SJSA1 (cell line): Measurements from ENCODE around the gene FBXO27. TPM values are rescaled to one million over a fixed set of nuclear protein-coding genes. Genes with fewer than 3 reads are reported as not detected.
"Not testable (repeated sequence)": the region's sequence is repeated elsewhere in the genome, so short reads cannot be mapped to it uniquely, and the experiment has no call there.

ENCODE experiments used
- DNase-seq, 2 experiments: peaks; one replicate each; pipeline ENCODE4 v3.0.0-alpha.2; 2015 to 2020; ENCODE audit warnings: low spot score in 2 of 2, low read depth in 1 of 2
- H3K27ac ChIP-seq: fragments of 250-450 bp; sonication (Bioruptor Pico); 2 replicates; pipeline ENCODE4 v1.5.1; 2020; ENCODE audit warnings: mild to moderate bottlenecking, moderate library complexity
- H3K27me3 ChIP-seq: fragments of 250-450 bp; sonication (Bioruptor Pico); replicated peaks from 2 replicates; pipeline ENCODE4 v1.5.1; 2020; ENCODE audit warnings: mild to moderate bottlenecking, moderate library complexity
- H3K36me3 ChIP-seq: fragments of 250-450 bp; sonication (Bioruptor Pico); 2 replicates; pipeline ENCODE4 v1.5.1; 2020; ENCODE audit warnings: mild to moderate bottlenecking
- H3K4me1 ChIP-seq: fragments of 250-450 bp; sonication (Bioruptor Pico); replicated peaks from 2 replicates; pipeline ENCODE4 v1.6.1; 2021; ENCODE audit warnings: mild to moderate bottlenecking
- H3K4me3 ChIP-seq: fragments of 250-450 bp; sonication (Bioruptor Pico); 2 replicates; pipeline ENCODE4 v1.5.1; 2020; ENCODE audit warnings: mild to moderate bottlenecking
- H3K9me3 ChIP-seq: fragments of 250-450 bp; sonication (Bioruptor Pico); replicated peaks from 2 replicates; pipeline ENCODE4 v1.5.1; 2020; ENCODE audit warnings: mild to moderate bottlenecking
- total RNA-seq: library from RNA; depleted of rRNA; stranded (reverse); fragments of >200 nt; shearing (Covaris generic); gene quantifications from 2 replicates; pipeline ENCODE4 v1.2.3, GENCODE V29; 2014

Gene FBXO27
- total RNA-seq, 1 experiment from 2014 or later, result 1.5 TPM

DNA sequence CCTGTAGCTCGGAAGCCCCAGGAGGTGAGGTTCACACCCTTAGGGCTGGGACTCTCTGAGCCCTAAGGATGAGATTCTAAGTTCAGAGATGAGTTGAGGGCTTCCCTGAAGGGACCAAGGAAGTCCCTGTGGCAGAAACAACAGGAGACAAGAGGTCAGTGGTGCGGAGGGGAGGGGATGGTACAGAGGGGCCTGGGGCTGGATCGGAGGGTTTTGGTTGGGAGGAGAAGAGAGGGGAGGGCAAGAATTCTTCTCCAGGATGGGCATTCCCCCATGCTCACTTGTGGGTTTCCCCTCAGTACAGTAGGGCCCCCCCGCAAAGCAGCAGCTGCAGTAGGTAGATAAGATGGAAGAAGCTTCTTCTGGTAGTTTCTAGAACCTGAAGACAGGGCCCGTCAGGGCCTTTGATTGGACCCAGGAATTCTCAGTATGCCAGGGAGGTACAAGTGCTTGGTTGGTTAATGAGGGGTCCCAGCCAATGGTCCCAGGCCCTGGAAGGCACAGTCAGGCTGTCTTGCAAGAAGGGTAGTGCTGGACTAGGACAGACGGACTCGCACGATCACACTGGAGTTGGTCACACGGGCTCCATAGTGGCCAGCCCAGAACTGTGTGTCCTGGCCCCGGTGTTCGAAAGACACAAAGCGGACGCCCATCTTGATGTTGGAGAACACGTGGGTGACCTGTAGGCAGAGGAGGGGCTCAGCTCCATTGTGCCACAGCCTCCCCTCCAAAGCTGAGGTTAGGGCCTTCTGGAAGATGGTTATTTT is 7.3 kb downstream of the FBXO27 start:
- Histone ChIP-seq H3K9me3 (no peaks in the 10 kb centered on the region), H3K36me3 (no peaks in the 10 kb centered on the region), H3K4me1 (no peaks in the 10 kb centered on the region), H3K27me3 (no peaks in the 10 kb centered on the region), H3K4me3 (no peak overlapping the region), H3K27ac (no peak overlapping the region)
- DNase-seq, result no peak

DNA sequence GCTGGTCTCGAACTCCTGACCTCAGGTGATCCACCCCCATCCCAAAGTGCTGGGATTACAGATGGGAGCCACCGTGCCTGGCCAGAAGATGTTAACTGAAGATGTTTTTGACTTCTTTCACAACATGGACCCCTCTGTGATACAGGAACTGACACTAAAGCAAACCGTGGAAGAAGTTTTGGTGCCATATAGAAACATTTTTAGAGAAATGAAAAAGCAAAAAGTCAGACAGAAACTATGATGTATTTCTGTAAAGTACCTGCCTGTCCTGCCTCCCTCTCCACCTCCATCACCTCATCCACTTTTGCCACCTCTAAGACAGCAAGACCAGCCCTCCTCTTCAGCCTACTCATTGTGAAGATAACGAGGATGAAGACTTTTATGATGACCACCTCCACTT is 11.3 kb downstream of the FBXO27 start:
- no peaks in the 10 kb centered on the region for H3K36me3 ChIP-seq
- H3K27me3 ChIP-seq, result peaks cover 4% of the 10 kb centered on the region; the same call in 1 of the 2 replicates
- no peak overlapping the region for H3K27ac ChIP-seq
- no peaks in the 10 kb centered on the region for H3K9me3 ChIP-seq
- DNase-seq, result no peak
- no peak overlapping the region for H3K4me3 ChIP-seq
- H3K4me1 ChIP-seq, result no peaks in the 10 kb centered on the region

DNA sequence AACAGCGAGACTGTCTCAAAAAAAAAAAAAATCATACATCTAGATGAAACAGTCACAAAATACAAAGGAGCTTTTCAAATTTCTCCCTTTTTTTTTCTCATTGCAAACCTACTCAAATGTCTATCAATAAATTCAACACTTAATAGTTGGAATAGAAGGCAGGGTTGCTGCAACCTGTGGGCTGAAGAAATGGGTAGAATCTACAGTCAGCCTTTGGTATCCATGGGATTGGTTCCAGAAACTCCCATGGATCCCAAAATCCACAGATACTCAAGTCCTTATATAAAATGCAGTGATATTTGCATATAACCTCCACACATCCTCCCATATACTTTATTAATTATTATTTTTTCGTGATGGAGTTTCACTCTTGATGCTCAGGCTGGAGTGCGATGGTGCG is 14.7 kb downstream of the FBXO27 start:
- no peaks in the 10 kb centered on the region for H3K36me3 ChIP-seq
- H3K27me3 ChIP-seq, result peaks cover 4% of the 10 kb centered on the region; the same call in 1 of the 2 replicates
- H3K9me3 ChIP-seq, result no peaks in the 10 kb centered on the region
- H3K27ac ChIP-seq, result no peak overlapping the region
- no peak for DNase-seq
- no peak overlapping the region for H3K4me3 ChIP-seq
- H3K4me1 ChIP-seq, result no peaks in the 10 kb centered on the region

DNA sequence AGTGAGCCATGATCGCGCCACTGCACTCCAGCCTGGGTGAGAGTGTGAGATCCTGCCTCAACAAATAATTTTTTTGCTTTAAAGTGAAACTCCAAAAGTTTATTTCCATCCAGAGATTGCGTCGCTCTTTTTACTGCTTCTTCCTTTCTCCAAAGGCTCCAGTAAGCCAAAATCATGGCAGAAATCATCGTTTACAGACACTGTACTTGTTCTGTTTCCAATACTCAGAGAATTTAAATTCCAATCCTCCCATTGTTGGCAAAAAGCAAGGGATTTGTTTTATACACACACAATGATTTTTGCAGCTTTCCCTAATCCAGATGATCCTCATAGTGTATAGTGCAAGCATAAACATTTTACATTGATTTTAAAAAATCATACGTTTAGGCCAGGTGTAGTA is 15.3 kb downstream of the FBXO27 start:
- H3K4me3 ChIP-seq, result no peak overlapping the region
- DNase-seq, result no peak
- H3K27ac ChIP-seq, result no peak overlapping the region

DNA sequence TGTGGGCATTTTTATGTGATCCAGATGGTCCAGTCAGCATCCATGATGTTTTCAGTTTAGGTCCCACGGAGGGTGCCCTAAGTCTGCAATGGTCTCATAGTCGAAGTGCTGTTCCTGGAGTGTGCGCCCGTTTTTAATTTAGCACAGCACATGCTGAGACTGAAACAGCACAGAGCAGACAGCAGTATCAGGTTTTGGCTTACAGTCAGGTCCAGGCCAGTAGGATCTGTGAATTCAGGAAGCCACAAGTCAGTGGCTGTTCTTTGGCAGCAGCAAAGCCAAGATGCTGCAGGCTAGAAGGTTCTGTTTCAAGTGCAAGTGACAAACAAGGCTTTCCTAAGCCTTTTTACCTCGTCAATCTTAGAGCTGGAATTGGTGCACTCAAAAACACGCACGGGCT is 18.3 kb downstream of the FBXO27 start:
- peaks cover 4% of the 10 kb centered on the region; the same call in 1 of the 2 replicates for H3K27me3 ChIP-seq
- H3K36me3 ChIP-seq, result no peaks in the 10 kb centered on the region
- H3K9me3 ChIP-seq, result no peaks in the 10 kb centered on the region; the same call in 1 of the 2 replicates
- H3K4me1 ChIP-seq, result no peaks in the 10 kb centered on the region
- no peak overlapping the region for H3K4me3 ChIP-seq
- no peak overlapping the region for H3K27ac ChIP-seq
- DNase-seq, result no peak

More for the DNA sequence above, 15.3 kb downstream of the FBXO27 start:
- Histone ChIP-seq H3K36me3 (no peaks in the 10 kb centered on the region), H3K27me3 (peaks cover 4% of the 10 kb centered on the region; the same call in 1 of the 2 replicates), H3K4me1 (no peaks in the 10 kb centered on the region), H3K9me3 (no peaks in the 10 kb centered on the region)

DNA sequence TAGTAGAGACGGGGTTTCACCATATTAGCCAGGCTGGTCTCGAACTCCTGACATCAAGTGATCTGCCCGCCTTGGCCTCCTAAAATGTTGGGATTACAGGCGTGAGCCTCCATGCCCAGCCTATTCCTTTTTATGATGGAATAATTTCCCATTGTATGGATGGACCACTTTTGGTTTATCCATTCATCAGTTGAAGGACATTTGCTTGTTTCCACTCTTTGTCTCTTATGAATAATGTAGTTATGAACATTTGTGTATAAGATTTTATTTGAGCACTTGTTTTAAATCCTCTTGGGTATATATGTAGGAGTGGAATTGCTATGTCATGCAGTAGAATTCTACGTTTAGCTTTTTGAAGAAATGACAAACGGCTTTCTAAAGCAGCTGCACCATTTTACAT is 23.3 kb downstream of the FBXO27 start:
- H3K4me3 ChIP-seq, result no peak overlapping the region
- H3K9me3 ChIP-seq, result no peaks in the 10 kb centered on the region; the same call in 1 of the 2 replicates
- H3K36me3 ChIP-seq, result no peaks in the 10 kb centered on the region
- no peaks in the 10 kb centered on the region for H3K4me1 ChIP-seq
- no peak for DNase-seq
- no peak overlapping the region for H3K27ac ChIP-seq
- no peaks in the 10 kb centered on the region; the same call in 1 of the 2 replicates for H3K27me3 ChIP-seq

DNA sequence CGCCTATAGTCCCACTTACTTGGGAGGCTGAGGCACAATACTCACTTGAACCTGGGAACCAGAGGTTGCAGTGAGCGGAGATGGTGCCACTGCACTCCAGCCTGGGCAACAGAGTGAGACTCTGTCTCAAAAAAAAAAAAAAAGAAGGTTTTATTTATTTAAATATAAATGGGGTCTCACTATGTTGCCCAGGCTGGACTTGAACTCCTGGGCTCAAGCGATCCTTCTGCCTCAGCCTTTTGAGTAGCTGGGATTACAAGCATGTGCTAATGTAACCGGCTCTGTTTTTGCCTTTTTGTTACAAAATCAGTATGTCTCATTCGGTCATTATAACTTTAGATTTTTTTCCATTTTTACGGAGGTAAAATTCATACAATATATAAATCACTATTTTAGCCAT is 24.2 kb downstream of the FBXO27 start:
- Histone ChIP-seq H3K27ac (no peak overlapping the region), H3K27me3 (no peaks in the 10 kb centered on the region; the same call in 1 of the 2 replicates), H3K36me3 (no peaks in the 10 kb centered on the region), H3K4me3 (no peak overlapping the region), H3K4me1 (no peaks in the 10 kb centered on the region), H3K9me3 (no peaks in the 10 kb centered on the region; the same call in 1 of the 2 replicates)
- DNase-seq, result no peak

DNA sequence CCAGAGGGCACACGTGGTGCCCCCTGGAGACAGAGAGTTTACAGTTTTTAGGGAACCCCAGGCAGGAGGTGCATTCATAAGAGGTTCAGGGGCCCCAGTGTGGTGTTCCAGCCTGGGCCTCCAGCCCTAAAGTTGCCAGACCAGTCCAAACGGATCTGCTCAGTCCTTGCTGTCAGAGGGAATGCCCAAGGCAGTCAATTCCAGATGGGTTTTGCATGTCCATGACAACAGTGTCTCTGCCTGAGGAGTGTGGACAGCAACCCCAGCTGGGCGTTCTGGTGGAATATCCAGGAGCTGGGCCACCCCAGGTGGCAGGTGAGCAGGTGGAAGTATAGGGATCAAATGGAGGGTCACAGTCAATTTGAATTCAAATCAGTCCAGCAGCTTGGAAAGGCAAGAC is 25.3 kb downstream of the FBXO27 start:
- Histone ChIP-seq H3K4me1 (no peaks in the 10 kb centered on the region), H3K27ac (no peak overlapping the region), H3K9me3 (no peaks in the 10 kb centered on the region; the same call in 1 of the 2 replicates), H3K27me3 (no peaks in the 10 kb centered on the region; the same call in 1 of the 2 replicates), H3K36me3 (no peaks in the 10 kb centered on the region), H3K4me3 (no peak overlapping the region)
- DNase-seq, result no peak

DNA sequence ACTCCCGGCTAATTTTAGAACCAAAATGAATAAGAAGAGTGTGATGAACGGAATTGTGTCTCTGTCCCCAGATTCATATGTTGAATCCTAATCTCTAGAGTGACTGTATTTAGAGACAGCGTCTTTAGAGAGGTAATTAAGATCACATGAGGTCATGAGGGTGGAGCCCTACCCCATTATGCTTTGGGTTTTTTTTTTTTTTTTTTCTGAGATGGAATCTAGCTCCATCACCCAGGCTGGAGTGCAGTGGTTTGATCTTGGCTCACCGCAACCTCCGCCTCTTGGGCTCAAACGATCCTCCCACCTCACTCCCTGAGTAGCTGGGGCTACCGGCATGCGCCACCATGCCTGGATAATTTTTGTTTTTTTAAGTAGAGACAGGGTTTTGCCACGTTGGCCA is 27.9 kb downstream of the FBXO27 start:
- H3K9me3 ChIP-seq, result no peaks in the 10 kb centered on the region

DNA sequence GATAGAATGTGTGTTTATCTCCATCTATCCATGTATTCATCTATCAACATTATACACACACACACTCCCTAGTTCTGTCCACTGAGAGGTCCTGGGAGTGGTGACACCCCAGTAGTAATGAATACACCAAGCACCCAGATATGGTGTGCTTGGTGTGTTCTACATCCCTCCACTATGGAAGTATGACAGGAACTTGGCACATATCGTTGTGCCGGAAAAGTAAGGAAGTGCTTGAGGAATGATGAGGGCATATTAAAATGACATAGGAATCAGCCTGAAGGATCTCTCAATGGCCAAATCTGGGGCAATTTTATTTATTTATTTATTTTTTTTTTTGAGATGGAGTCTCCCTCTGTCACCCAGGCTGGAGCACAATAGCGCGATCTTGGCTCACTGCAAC is 28.6 kb downstream of the FBXO27 start:
- Histone ChIP-seq H3K27me3 (no peaks in the 10 kb centered on the region), H3K9me3 (no peaks in the 10 kb centered on the region), H3K4me3 (no peak overlapping the region), H3K27ac (no peak overlapping the region), H3K36me3 (no peaks in the 10 kb centered on the region), H3K4me1 (no peaks in the 10 kb centered on the region)
- no peak for DNase-seq

More for the DNA sequence above, 27.9 kb downstream of the FBXO27 start:
- Histone ChIP-seq H3K4me3 (no peak overlapping the region), H3K4me1 (no peaks in the 10 kb centered on the region), H3K27me3 (no peaks in the 10 kb centered on the region), H3K27ac (no peak overlapping the region), H3K36me3 (no peaks in the 10 kb centered on the region)
- DNase-seq, result no peak

DNA sequence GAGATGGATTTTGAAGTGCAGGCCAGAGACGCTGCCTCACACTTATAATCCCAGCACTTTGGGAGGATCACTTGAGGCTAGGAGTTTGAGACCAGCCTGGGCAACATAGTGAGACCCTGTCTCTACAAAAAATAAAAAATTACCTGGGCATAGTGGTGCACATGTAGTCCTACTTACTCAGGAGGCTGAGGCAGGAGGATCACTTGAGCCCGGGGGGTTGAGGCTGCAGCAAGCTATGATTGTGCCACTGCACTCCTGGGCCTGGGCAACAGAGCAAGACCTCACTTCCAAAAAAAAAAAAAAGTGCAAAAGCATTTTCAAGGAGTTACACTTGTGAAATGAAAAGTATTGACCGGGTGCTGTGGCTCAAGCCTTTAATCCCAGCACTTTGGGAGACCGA is 29.2 kb downstream of the FBXO27 start:
- Histone ChIP-seq H3K9me3 (no peaks in the 10 kb centered on the region), H3K4me3 (no peak overlapping the region), H3K27me3 (no peaks in the 10 kb centered on the region), H3K36me3 (no peaks in the 10 kb centered on the region), H3K27ac (no peak overlapping the region), H3K4me1 (no peaks in the 10 kb centered on the region)
- no peak for DNase-seq

DNA sequence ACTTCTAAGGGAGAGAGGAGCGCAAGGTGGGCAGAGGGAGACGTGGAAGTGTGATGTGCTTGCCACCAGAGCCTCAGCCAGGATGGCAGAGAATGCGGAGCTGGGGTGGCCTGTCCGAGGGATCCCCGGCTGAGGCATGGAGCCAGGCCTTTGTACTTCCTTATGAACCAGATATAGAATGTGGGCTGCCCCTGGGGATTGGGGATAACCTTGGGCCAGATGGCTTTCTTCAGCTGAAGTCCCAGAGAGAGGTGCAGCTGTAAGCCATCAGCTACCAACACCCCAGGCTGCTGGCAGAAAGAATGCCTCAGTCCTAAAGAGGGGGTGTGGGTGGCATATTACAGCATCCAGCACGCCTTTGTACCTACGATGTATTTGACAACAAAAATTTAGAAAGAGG is 31.3 kb downstream of the FBXO27 start:
- no peaks in the 10 kb centered on the region for H3K36me3 ChIP-seq
- no peaks in the 10 kb centered on the region for H3K4me1 ChIP-seq
- H3K27me3 ChIP-seq, result no peaks in the 10 kb centered on the region
- H3K27ac ChIP-seq, result no peak overlapping the region
- H3K9me3 ChIP-seq, result no peaks in the 10 kb centered on the region
- DNase-seq, result no peak
- H3K4me3 ChIP-seq, result no peak overlapping the region

DNA sequence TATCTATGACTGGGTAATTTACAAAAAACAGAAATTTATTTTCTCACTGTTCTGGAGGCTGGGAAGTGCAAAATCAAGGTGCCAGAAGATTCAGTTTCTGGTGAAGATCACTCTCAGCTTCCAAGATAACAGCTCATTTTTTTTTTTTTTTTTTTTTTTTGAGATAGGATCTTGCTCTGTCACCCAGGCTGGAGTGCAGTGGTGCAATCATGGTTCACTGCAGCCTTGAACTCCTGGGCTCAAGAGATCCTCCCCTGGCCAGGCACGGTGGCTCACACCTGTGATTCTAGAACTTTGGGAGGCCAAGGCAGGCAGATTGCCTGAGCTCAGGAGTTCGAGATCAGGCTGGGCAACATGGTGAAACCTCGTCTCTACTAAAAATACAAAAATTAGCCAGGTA is 34.8 kb downstream of the FBXO27 start:
- not testable (repeated sequence) for DNase-seq

DNA sequence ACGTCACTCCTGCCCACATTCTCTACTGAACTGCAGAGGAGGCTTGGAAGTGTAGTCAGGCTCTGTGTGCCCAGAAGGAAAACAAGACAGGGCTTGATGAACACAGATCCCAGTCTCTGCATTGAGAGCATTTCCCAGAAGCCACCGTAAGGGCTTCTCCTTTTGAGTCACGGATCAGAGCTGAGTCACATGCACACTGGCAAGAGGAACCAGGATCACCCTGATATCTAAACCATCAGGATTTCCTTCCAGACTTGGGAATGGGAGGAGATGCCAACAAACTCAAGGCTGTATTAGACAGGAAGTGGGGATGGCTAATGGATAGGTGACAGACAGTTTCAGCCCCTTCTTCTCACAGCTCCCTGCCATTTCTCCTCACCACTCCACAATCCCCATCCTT is 39.1 kb downstream of the FBXO27 start:
- H3K27me3 ChIP-seq, result no peaks in the 10 kb centered on the region
- peaks cover 8% of the 10 kb centered on the region for H3K4me1 ChIP-seq
- 0 out of 2 replicates have a peak, but pooled peaks cover 2% of the 10 kb centered on the region for H3K9me3 ChIP-seq
- H3K36me3 ChIP-seq, result no peaks in the 10 kb centered on the region
- no peak for DNase-seq
- H3K27ac ChIP-seq, result no peak overlapping the region
- H3K4me3 ChIP-seq, result no peak overlapping the region

More for the DNA sequence above, 34.8 kb downstream of the FBXO27 start:
- H3K4me1 ChIP-seq, H3K4me3 ChIP-seq, H3K27ac ChIP-seq, H3K9me3 ChIP-seq, H3K36me3 ChIP-seq, H3K27me3 ChIP-seq: not testable (repeated sequence)
